ENCODE results near the gene GFM2. TPM values are rescaled to one million over a fixed set of nuclear protein-coding genes. Genes with fewer than 3 reads are reported as not detected.
"Not testable (repeated sequence)": the region's sequence is repeated elsewhere in the genome, so short reads cannot be mapped to it uniquely, and the experiment has no call there.

Gene GFM2, protein sequence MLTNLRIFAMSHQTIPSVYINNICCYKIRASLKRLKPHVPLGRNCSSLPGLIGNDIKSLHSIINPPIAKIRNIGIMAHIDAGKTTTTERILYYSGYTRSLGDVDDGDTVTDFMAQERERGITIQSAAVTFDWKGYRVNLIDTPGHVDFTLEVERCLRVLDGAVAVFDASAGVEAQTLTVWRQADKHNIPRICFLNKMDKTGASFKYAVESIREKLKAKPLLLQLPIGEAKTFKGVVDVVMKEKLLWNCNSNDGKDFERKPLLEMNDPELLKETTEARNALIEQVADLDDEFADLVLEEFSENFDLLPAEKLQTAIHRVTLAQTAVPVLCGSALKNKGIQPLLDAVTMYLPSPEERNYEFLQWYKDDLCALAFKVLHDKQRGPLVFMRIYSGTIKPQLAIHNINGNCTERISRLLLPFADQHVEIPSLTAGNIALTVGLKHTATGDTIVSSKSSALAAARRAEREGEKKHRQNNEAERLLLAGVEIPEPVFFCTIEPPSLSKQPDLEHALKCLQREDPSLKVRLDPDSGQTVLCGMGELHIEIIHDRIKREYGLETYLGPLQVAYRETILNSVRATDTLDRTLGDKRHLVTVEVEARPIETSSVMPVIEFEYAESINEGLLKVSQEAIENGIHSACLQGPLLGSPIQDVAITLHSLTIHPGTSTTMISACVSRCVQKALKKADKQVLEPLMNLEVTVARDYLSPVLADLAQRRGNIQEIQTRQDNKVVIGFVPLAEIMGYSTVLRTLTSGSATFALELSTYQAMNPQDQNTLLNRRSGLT
- total RNA-seq (2014; rRNA removed; shearing (Covaris generic)): 67.7 and 87.9 TPM in 2 replicates

DNA sequence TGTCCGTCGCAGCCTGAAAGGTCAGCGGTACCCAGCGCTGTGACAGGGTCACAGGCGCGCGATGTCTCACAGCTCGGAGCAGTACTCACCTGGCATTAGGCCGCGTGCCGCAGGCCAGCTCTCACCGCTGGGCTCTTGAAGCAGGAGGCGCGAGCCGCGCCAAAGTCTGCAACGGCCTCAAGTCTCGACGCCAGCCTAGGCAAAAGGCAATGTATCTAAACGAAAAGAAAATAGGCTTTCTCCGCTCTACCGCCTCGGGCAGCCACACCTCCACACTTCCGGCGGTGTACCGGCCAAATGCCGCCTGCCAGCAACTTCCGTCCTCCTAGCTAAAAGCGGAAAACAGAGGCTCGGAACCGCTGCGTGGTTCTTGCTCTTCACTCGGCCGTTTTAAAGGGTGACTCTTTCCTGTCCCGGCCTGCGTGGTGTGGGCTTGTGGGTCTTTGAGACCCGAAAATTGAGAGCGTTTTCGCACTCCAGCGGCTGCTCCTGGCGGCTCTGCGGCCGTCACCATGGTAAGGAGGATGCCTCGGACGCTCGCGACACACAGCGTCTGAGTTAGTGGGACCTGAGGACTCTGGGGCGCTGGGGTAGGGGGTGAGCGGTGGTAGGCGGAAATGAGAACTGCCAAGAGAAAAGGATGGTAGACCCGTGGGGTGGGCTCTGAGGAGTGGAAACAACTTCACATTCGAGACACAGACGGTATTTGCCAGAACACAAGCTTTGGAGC, at the start of gene GFM2, which contains the start of gene NSA2:
TSS of gene GFM2 (minus strand) at position 269 of the 730 bp plus-strand sequence. CDS start 3,375 bp downstream, outside the sequence.
TSS of gene NSA2 (plus strand) at position 401 of the 730 bp plus-strand sequence. CDS start at position 513, 112 bp downstream.
- in situ Hi-C loops (cut with HindIII; ENCODE audit: low sequenced_read_pairs): no loop called here
- DNase-seq (ENCODE audit: low spot score): peak; percentile 93

DNA sequence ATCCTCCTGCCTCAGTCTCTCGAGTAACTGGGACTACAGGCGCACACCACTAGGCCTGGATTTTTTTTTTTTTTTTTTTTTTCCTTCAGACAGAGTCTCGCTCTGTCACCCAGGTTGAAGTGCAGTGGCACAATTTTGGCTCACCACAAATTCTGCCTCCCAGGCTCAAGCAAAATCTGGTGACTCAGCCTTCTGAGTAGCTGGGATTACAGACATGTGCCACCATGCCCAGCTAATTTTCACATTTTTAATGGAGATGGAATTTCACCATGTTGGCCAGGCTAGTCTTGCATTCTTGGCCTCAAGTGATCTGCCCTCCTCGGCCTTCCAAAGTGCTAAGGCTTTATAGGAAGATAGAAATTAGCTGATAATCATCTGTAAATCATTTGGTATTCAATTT, 44.0 kb upstream of the GFM2 start:
- DNase-seq (ENCODE audit: low spot score): no peak
- in situ Hi-C loops (cut with HindIII; ENCODE audit: low sequenced_read_pairs): no loop called here

DNA sequence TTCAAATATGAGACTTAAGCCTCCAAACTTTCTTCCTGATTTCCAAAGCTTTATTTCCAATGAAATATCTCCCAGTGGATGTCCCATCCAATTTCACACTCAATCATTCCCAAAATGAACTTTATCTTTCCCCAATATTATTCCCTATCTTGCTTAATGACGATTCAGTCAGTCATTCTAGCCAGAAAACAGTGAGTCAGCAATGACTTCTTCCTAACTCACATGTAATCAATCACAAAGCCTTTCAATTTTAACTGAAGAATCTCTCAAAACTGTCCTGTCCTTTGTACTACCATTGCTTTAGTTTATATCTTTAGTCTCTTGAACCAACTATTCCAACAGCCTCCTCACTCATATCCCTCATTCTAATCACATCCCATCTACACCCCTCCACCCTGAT, 35.0 kb upstream of the GFM2 start:
- in situ Hi-C loops (cut with HindIII; ENCODE audit: low sequenced_read_pairs): no loop called here
- DNase-seq (ENCODE audit: low spot score): no peak

DNA sequence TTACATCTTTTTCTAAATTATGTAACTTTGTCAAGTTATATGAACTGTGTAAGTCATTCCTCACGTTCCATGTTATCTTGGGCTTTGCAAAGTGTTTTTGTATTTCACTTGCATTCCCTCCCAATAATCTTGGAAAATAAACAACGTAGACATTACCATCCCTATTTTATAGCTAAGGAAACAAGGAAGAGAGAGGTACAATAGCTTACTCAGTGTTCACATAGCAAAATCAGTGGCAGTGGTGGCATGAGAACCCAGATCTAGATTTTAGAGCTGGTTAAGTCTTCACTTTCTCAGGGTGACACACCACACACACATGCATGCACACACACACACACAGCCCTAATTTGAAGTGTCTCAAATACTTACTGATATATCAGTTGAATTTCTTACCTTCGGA, 34.3 kb upstream of the GFM2 start:
- DNase-seq (ENCODE audit: low spot score): no peak
- in situ Hi-C loops (cut with HindIII; ENCODE audit: low sequenced_read_pairs): no loop called here

DNA sequence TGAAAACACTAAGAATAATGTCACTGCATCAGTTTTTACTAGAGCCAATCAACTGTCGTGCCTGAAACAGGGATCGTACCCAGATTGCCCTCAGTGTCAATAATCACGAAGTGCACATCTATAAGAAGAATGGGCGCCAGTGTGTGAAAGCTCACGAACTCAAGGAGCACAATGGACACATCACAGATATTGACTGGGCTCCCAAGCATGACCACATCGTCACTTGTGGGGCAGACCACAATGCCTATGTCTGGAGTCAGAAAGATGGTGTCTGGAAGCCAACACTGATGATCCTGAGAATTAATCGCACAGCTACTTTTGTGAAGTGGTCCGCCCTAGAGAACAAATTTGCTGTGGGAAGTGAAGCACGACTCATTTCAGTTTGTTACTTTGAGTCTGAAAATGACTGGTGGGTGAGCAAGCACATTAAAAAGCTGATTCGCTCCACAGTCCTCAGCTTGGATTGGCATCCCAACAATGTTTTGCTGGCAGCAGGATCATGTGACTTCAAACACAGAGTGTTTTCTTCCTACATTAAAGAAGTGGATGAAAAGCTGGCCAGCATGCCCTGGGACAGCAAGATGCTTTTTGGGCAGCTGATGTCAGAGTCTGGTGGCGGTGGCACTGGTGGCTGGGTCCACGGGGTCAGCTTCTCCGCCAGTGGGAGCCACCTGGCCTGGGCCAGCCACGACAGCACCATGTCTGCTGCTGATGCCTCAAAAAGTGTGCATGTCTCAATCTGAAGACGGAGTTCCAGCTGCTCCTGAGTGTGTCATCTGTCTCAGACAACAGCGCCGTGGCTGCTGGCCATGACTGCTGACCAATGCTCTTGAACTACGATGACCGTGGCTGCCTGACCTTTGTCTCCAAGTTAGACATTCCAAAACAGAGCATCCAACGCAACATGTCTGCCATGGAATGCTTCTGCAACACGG, 32.3 kb upstream of the GFM2 start:
- DNase-seq (ENCODE audit: low spot score): no peak

DNA sequence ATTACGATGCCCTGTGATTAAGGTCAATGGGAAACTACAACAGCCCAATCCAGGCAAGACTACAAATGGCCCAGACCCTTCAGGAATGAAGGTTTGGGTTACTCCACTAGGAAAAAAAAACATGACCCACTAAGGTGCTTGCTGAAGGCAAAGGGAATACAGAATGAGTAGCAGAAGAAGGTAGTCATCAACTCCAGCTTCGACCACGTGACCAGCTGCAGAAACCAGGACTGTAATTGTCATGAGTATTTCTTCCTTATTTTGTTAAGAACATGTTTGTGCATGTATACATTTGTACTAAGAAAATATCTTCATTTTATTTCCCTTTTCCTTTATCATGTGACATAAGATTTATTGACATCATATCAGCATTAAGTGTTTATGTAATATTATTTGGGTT, 24.8 kb upstream of the GFM2 start:
- DNase-seq (ENCODE audit: low spot score); in situ Hi-C loops (cut with HindIII; ENCODE audit: low sequenced_read_pairs): not testable (repeated sequence)

More for the DNA sequence above, 32.3 kb upstream of the GFM2 start:
- in situ Hi-C loops (cut with HindIII; ENCODE audit: low sequenced_read_pairs): no loop called here

DNA sequence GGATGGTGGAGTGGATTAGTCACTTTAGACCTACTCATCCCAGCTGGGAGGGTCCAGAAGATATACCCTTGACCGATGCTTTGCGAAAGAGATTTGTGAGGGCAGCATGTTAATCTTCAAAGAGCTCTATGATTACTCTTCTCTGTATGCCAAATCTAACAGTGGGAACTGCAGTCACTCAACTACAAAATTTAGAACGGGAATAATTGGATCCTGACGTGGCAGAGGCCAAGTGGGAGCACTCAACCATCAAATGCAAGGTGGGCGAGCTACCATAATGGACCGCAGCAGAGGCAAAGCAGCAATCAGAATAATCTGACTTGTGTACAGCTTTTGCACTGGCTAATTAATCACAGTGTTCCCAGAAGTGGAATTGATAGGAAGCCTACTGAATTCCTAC, 20.5 kb upstream of the GFM2 start:
- in situ Hi-C loops (cut with HindIII; ENCODE audit: low sequenced_read_pairs): no loop called here
- no peak for DNase-seq (ENCODE audit: low spot score)

DNA sequence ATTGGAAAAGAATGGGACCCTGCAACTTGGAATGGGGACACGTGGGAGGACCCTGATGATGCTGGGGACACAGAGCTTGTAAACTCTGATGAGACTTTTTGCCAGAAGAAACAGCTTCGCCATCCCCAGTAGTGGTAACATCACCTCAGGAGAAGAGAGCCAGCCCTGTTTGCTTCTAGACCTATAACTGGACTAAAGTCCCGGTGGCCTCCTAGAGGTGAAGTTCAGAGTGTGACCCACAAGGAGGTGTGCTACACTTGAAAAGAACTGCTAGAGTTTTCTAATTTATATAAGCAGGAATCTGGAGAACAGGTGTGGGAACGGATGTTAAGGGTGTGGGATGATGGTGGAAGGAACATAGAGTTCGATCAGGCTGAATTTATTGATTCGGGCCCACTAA, 19.9 kb upstream of the GFM2 start:
- in situ Hi-C loops (cut with HindIII; ENCODE audit: low sequenced_read_pairs): no loop called here
- no peak for DNase-seq (ENCODE audit: low spot score)

DNA sequence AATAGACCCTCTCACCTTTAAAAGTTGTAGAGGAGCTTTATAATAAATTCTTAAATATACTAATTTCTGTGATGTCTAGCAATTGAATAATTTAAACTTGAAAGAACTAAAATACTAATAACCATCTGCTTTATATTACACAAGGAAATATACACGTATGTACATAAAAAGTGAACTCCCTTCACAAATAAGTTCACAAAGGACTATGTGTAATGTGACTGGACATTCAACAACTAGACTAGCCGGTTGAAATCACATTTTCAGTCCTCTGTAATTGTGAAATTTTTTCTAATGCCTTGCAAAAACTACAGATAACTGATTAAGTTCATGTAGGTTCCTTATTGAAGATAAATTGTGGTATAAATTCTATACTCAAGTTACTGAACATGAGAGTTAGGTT, 11.7 kb upstream of the GFM2 start:
- DNase-seq (ENCODE audit: low spot score): no peak
- in situ Hi-C loops (cut with HindIII; ENCODE audit: low sequenced_read_pairs): no loop called here

DNA sequence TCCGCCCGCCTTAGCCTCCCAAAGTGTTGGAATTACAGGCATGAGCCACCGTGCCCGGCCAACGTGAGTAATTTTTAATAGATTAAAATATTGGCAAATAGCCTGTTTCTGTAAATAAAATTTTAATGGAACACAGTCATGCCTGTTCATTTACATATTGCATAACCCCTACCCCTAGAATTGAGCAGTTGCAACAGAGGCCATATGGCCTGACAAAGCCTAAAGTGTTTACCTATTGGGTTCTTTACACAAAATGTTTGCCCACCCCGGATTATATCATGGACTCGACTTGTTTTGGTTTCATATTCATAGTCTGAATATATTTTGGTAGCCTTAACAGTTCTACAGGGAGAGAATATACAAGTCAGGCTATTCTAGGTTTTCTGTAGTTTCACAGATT, 5.4 kb upstream of the GFM2 start:
- DNase-seq (ENCODE audit: low spot score): no peak
- in situ Hi-C loops (cut with HindIII; ENCODE audit: low sequenced_read_pairs): no loop called here

DNA sequence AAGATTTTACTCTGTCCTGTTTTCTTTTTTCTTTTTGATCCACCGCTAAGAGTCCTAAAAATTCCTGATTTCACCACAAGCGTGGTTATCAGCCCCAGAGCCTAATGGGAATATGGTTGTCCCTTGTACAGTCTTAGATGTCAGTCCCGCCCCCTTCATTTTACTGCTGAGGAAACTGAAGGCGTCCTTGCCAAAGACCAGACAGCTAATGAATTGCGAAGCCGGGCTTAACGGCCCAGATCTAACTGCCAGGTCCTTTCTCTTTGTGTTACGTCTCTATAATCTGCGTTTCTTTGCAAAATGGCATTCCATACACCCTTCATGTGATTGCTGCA, 629 bp upstream of the GFM2 start:
- in situ Hi-C loops (cut with HindIII; ENCODE audit: low sequenced_read_pairs): no loop called here
- peak; percentile 66 for DNase-seq (ENCODE audit: low spot score)

DNA sequence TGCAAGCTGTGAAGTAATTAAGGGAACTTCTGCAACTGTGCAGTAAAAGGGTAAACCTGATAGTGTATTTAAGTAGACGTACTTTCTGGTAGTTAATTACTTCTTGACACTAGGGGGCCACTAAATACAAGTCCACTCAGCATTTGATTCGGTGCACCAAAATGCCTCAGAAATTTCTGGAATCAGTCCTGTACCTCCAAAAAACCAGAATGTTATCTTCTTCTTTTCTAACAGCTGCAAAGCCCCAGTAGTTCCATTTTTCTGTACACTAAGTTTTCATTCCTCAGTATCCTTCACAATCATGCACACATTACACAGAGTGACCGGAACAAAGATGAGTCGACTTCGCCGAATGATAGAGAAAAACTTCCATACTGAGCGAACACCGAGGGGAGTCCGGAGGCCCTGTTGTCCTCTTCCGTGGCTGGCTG, 484 bp downstream of the GFM2 start:
- peak; percentile 18 for DNase-seq (ENCODE audit: low spot score)
- in situ Hi-C loops (cut with HindIII; ENCODE audit: low sequenced_read_pairs): no loop called here

DNA sequence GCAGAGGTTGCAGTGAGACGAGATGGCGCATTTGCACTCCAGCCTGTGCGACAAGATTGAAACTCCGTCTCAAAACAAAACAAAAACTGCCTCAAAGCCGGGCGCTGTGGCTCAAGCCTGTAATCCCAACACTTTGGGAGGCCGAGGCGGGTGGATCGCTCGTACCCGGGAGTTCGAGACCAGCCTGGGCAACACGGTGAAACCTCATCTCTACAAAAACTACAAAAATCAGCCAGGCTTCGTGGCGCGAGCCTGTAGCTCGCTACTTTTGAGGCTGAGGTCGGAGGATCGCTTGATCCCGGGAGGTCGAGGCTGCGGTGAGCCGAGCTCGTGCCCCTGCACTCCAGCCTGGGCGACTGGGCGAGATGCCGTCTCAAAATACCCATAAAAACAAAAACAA, 988 bp downstream of the GFM2 start:
- in situ Hi-C loops (cut with HindIII; ENCODE audit: low sequenced_read_pairs): no loop called here
- DNase-seq (ENCODE audit: low spot score): no peak

DNA sequence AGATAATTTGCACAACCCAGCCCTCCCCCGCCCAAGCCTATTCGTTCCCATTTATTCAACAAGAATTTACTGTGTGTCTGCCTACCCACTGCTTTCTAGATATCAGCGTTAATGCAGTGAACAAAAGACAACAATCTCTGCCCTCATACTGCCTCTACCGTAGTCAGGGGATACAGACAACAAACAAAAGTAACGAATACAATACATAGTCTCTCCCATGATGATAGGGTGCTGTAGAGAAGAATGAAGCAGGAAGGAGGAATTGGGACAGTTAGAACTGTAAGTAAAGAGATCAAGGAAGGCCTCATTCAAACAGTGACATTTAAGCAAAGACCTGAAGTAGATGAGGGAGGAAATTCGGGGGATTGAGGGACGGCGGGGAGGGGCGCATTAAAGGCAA, 1.7 kb downstream of the GFM2 start:
- DNase-seq (ENCODE audit: low spot score): no peak
- in situ Hi-C loops (cut with HindIII; ENCODE audit: low sequenced_read_pairs): no loop called here

DNA sequence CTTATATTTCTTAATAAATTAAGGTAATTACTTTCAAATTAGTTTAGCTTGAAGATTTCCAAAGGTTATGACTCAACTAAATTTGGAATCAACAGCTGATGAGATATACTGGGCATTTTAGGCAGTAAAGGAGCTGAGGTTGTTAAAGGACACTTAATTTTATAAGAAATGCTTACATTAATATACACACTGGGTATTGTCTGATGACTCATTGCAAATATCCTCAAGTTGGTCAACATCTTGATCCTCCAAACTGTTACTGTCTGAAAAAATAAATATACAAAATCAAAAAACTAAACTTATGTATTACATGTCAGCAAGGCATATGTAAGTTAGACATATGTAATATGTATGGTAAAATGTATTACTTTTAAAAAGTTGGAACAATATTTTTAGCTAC, 3.4 kb downstream of the GFM2 start:
- in situ Hi-C loops (cut with HindIII; ENCODE audit: low sequenced_read_pairs): no loop called here
- no peak for DNase-seq (ENCODE audit: low spot score)

DNA sequence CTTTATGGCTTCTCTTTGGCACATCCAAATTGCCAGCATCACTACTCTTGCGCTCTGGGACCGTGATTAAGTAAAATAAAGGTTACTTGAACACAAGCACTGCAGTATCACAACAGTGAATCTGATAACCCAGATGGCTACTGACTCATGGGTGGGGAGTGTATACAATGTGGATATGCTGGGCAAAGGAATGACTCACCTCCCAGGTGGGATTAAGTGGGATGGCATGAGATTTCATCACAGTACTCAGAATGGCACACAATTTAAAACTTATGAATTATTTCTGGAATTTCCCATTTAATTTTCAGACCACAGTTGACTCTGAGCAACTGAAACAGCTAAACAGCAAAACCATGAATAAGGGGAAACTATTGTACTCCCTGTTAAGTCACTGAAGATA, 4.3 kb downstream of the GFM2 start:
- in situ Hi-C loops (cut with HindIII; ENCODE audit: low sequenced_read_pairs): no loop called here
- DNase-seq (ENCODE audit: low spot score): no peak

DNA sequence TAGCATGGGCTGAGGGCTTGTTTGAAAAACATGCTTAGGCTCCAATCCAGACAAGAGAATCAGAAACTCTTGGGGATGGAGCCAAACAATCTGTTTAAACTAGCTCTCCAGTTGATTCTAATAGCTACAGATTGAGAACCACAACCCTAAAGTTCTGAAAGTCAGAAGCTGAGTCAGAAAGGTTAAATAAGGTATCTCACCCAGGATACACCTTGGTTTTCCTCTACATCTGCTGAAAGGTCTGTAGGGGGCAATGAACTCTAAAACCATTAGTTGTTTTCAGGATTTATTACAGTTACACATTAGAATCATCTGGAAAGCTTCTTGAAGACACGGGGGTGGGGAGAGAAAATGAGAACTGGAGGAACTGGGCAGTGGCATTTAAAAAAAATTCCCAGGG, 5.7 kb downstream of the GFM2 start:
- no peak for DNase-seq (ENCODE audit: low spot score)
- in situ Hi-C loops (cut with HindIII; ENCODE audit: low sequenced_read_pairs): no loop called here

DNA sequence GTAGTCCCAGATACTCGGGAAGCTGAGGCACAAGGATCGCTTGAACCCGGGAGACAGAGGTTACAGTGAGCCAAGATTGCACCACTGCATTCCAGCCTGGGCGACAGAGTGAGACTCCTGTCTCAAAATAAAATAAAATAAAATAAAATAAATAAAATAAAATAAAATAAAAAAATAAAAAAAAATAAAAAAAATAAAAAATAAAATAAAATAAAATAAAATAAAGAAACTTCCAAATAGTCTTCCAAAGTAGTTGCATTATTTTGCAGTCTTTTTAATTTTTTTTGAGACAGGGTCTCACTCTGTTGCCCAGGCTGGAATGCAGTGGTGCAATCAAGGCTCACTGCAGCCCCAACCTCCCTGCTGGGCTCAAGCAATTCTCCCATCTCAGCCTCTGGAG, 18.2 kb downstream of the GFM2 start:
- DNase-seq (ENCODE audit: low spot score); in situ Hi-C loops (cut with HindIII; ENCODE audit: low sequenced_read_pairs): not testable (repeated sequence)

DNA sequence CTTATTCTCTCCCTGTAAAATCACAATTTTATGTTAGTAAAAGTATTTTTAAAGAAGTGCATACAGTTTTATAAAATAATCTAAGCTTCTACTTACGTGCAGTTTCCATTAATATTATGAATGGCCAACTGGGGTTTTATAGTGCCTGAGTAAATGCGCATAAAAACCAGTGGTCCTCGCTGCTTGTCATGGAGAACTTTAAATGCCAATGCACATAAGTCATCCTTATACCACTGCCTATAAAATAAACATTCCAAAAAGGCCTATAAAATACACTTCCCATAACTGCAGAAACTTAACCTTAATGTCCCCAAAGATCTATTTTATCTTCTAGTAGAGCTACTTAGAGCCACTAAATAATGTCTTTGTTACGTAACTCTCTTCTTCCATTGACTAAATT, 28.5 kb downstream of the GFM2 start:
- in situ Hi-C loops (cut with HindIII; ENCODE audit: low sequenced_read_pairs): no loop called here
- no peak for DNase-seq (ENCODE audit: low spot score)

Data from G401 (cell line).